Measurements from ENCODE around the gene HSPB8.
A peak's percentile ranks its signal among the peaks of the same experiment; 100 is the strongest.

The HSPB8 gene

GRCh38 chr12:119171691-119172425 is 6.9 kb upstream of the HSPB8 start:
- Histone ChIP-seq H3K27me3 (ENCODE audit: control insufficient read depth, insufficient read depth, low read length) (peaks cover 47% of the 10 kb centered on the region), H3K36me3 (ENCODE audit: insufficient read depth, low read length) (no peaks in the 10 kb centered on the region), H3K4me1 (ENCODE audit: control insufficient read depth, insufficient read depth, low read length) (peaks cover 9% of the 10 kb centered on the region), H3K9ac (ENCODE audit: low read depth, low read length) (no peak overlapping the region), H3K4me2 (ENCODE audit: low read length) (no peak overlapping the region), H3K4me3 (ENCODE audit: low read length) (no peak overlapping the region), H3K9me3 (replicated peaks; ENCODE audit: low read length) (no peaks in the 10 kb centered on the region)

GRCh38 chr12:119175081-119175480 is 3.6 kb upstream of the HSPB8 start:
- no peak overlapping the region for H3K4me2 ChIP-seq (ENCODE audit: low read length)
- no peaks in the 10 kb centered on the region for H3K36me3 ChIP-seq (ENCODE audit: insufficient read depth, low read length)
- H3K9me3 ChIP-seq (replicated peaks; ENCODE audit: low read length), result no peaks in the 10 kb centered on the region
- H3K27me3 ChIP-seq (ENCODE audit: control insufficient read depth, insufficient read depth, low read length), result peaks cover 35% of the 10 kb centered on the region
- H3K9ac ChIP-seq (ENCODE audit: low read depth, low read length), result no peak overlapping the region
- H3K4me3 ChIP-seq (ENCODE audit: low read length), result no peak overlapping the region
- peaks cover 33% of the 10 kb centered on the region for H3K4me1 ChIP-seq (ENCODE audit: control insufficient read depth, insufficient read depth, low read length)

- no peaks in the 10 kb centered on the region for H3K9me3 ChIP-seq (replicated peaks; ENCODE audit: low read length)
- peak overlapping the region; percentile 89 for H3K4me2 ChIP-seq (ENCODE audit: low read length)
- H3K36me3 ChIP-seq (ENCODE audit: insufficient read depth, low read length), result no peaks in the 10 kb centered on the region
- peak overlapping the region; percentile 75 for H3K9ac ChIP-seq (ENCODE audit: low read depth, low read length)
- peaks cover 45% of the 10 kb centered on the region for H3K4me1 ChIP-seq (ENCODE audit: control insufficient read depth, insufficient read depth, low read length)
- H3K27me3 ChIP-seq (ENCODE audit: control insufficient read depth, insufficient read depth, low read length), result peaks cover 28% of the 10 kb centered on the region
- peak overlapping the region; percentile 64 for H3K4me3 ChIP-seq (ENCODE audit: low read length)
These were observed 2.3 kb upstream of the HSPB8 start for GRCh38 chr12:119176267-119177055.

- H3K36me3 ChIP-seq (ENCODE audit: insufficient read depth, low read length), result no peaks in the 10 kb centered on the region
- peak overlapping the region; percentile 89 for H3K4me2 ChIP-seq (ENCODE audit: low read length)
- H3K4me1 ChIP-seq (ENCODE audit: control insufficient read depth, insufficient read depth, low read length), result peaks cover 45% of the 10 kb centered on the region
- H3K9me3 ChIP-seq (replicated peaks; ENCODE audit: low read length), result no peaks in the 10 kb centered on the region
- no peak overlapping the region for H3K4me3 ChIP-seq (ENCODE audit: low read length)
- H3K9ac ChIP-seq (ENCODE audit: low read depth, low read length), result no peak overlapping the region
- H3K27me3 ChIP-seq (ENCODE audit: control insufficient read depth, insufficient read depth, low read length), result peaks cover 23% of the 10 kb centered on the region
These were observed 1.7 kb upstream of the HSPB8 start for GRCh38 chr12:119177056-119177325.

- H3K4me2 ChIP-seq (ENCODE audit: low read length), result no peak overlapping the region
- H3K4me1 ChIP-seq (ENCODE audit: control insufficient read depth, insufficient read depth, low read length), result peaks cover 45% of the 10 kb centered on the region
- H3K36me3 ChIP-seq (ENCODE audit: insufficient read depth, low read length), result no peaks in the 10 kb centered on the region
- H3K9me3 ChIP-seq (replicated peaks; ENCODE audit: low read length), result no peaks in the 10 kb centered on the region
- H3K9ac ChIP-seq (ENCODE audit: low read depth, low read length), result peak overlapping the region; percentile 27
- peaks cover 14% of the 10 kb centered on the region for H3K27me3 ChIP-seq (ENCODE audit: control insufficient read depth, insufficient read depth, low read length)
- no peak overlapping the region for H3K4me3 ChIP-seq (ENCODE audit: low read length)
These were observed 879 bp upstream of the HSPB8 start for GRCh38 chr12:119177724-119178380.

- peaks cover 4% of the 10 kb centered on the region for H3K27me3 ChIP-seq (ENCODE audit: control insufficient read depth, insufficient read depth, low read length)
- H3K9me3 ChIP-seq (replicated peaks; ENCODE audit: low read length), result no peaks in the 10 kb centered on the region
- peaks cover 55% of the 10 kb centered on the region for H3K4me1 ChIP-seq (ENCODE audit: control insufficient read depth, insufficient read depth, low read length)
- H3K4me3 ChIP-seq (ENCODE audit: low read length), result peak overlapping the region; percentile 73
- peak overlapping the region; percentile 84 for H3K9ac ChIP-seq (ENCODE audit: low read depth, low read length)
- H3K36me3 ChIP-seq (ENCODE audit: insufficient read depth, low read length), result no peaks in the 10 kb centered on the region
- peak overlapping the region; percentile 98 for H3K4me2 ChIP-seq (ENCODE audit: low read length)
These were observed 747 bp downstream of the HSPB8 start for GRCh38 chr12:119179335-119180021.

- Histone ChIP-seq H3K4me2 (ENCODE audit: low read length) (peak overlapping the region; percentile 98), H3K9ac (ENCODE audit: low read depth, low read length) (peak overlapping the region; percentile 84), H3K27me3 (ENCODE audit: control insufficient read depth, insufficient read depth, low read length) (no peaks in the 10 kb centered on the region), H3K4me3 (ENCODE audit: low read length) (peak overlapping the region; percentile 73), H3K4me1 (ENCODE audit: control insufficient read depth, insufficient read depth, low read length) (peaks cover 57% of the 10 kb centered on the region), H3K9me3 (replicated peaks; ENCODE audit: low read length) (no peaks in the 10 kb centered on the region), H3K36me3 (ENCODE audit: insufficient read depth, low read length) (no peaks in the 10 kb centered on the region)
These were observed 1.8 kb downstream of the HSPB8 start for GRCh38 chr12:119180380-119181040.

- H3K36me3 ChIP-seq (ENCODE audit: insufficient read depth, low read length), result no peaks in the 10 kb centered on the region
- H3K4me3 ChIP-seq (ENCODE audit: low read length), result peak overlapping the region; percentile 73
- peak overlapping the region; percentile 84 for H3K9ac ChIP-seq (ENCODE audit: low read depth, low read length)
- peak overlapping the region; percentile 98 for H3K4me2 ChIP-seq (ENCODE audit: low read length)
- H3K9me3 ChIP-seq (replicated peaks; ENCODE audit: low read length), result no peaks in the 10 kb centered on the region
- H3K27me3 ChIP-seq (ENCODE audit: control insufficient read depth, insufficient read depth, low read length), result no peaks in the 10 kb centered on the region
- peaks cover 52% of the 10 kb centered on the region for H3K4me1 ChIP-seq (ENCODE audit: control insufficient read depth, insufficient read depth, low read length)
These were observed 2.5 kb downstream of the HSPB8 start for GRCh38 chr12:119181202-119181601.

GRCh38 chr12:119181944-119182343 is 3.2 kb downstream of the HSPB8 start:
- Histone ChIP-seq H3K4me3 (ENCODE audit: low read length) (peak overlapping the region; percentile 73), H3K4me1 (ENCODE audit: control insufficient read depth, insufficient read depth, low read length) (peaks cover 47% of the 10 kb centered on the region), H3K36me3 (ENCODE audit: insufficient read depth, low read length) (no peaks in the 10 kb centered on the region), H3K9me3 (replicated peaks; ENCODE audit: low read length) (no peaks in the 10 kb centered on the region), H3K27me3 (ENCODE audit: control insufficient read depth, insufficient read depth, low read length) (no peaks in the 10 kb centered on the region), H3K4me2 (ENCODE audit: low read length) (peak overlapping the region; percentile 98), H3K9ac (ENCODE audit: low read depth, low read length) (no peak overlapping the region)

GRCh38 chr12:119182701-119183493 is 4.2 kb downstream of the HSPB8 start:
- Histone ChIP-seq H3K36me3 (ENCODE audit: insufficient read depth, low read length) (no peaks in the 10 kb centered on the region), H3K4me1 (ENCODE audit: control insufficient read depth, insufficient read depth, low read length) (peaks cover 45% of the 10 kb centered on the region), H3K27me3 (ENCODE audit: control insufficient read depth, insufficient read depth, low read length) (no peaks in the 10 kb centered on the region), H3K4me3 (ENCODE audit: low read length) (no peak overlapping the region), H3K9ac (ENCODE audit: low read depth, low read length) (no peak overlapping the region), H3K4me2 (ENCODE audit: low read length) (peak overlapping the region; percentile 31), H3K9me3 (replicated peaks; ENCODE audit: low read length) (no peaks in the 10 kb centered on the region)

Measured in skeletal muscle satellite cell (primary cell).